Endometrial microvascular endothelial cells (primary cell): ENCODE data around the gene PARG. TPM values are rescaled to one million over a fixed set of nuclear protein-coding genes. Genes with fewer than 3 reads are reported as not detected.

Experiments
- in situ Hi-C: cut with HindIII; loops from 2 replicates; pipeline ENCODE4 v1.10.0; 2017; ENCODE audit warnings: low sequenced_read_pairs, low pct_unique_long_range_greater_than_20kb; ENCODE audit errors: inconsistent ontology term
- total RNA-seq: library from RNA; depleted of rRNA; stranded (reverse); fragments of >200 nt; gene quantifications from one replicate; pipeline ENCODE4 v1.2.3, GENCODE V29; 2015; ENCODE audit errors: inconsistent ontology term

PARG gene
- total RNA-seq, 1 donor from 2014 or later, result 13.5 TPM

- in situ Hi-C loops, result no loop called here
These were observed 172.1 kb downstream of the PARG start for GRCh38 chr10:49769692-49770091.

GRCh38 chr10:49768731-49769130 is 173.1 kb downstream of the PARG start:
- in situ Hi-C loops, result no loop called here

GRCh38 chr10:49768329-49768728 is 173.5 kb downstream of the PARG start:
- in situ Hi-C loops, result no loop called here

Other genes starting within 250 kb of the PARG start
- 0.09 TPM for gene OGDHL, start 179.7 kb downstream of the PARG start, total RNA-seq
- gene TIMM23B, start within 50 bp of the PARG start, total RNA-seq, result 13.3 TPM
- gene AGAP6, start 46.4 kb upstream of the PARG start, total RNA-seq, result 3.0 TPM
- gene WASHC2A, start 125.9 kb upstream of the PARG start, total RNA-seq, result 39.6 TPM